Vagina (tissue), 2 donors: ENCODE measurements around the gene DOC2B.
"Not testable (repeated sequence)": the region's sequence is repeated elsewhere in the genome, so short reads cannot be mapped to it uniquely, and the experiment has no call there.

Source experiments
- CTCF ChIP-seq, 3 experiments: fragments of 450-650 bp in 2 of 3; fragments of 200-600 bp in 1 of 3; sonication (generic) in 1 of 3; IDR thresholded peaks; one replicate each; pipeline ENCODE4 v1.5.1; 2017 to 2019; ENCODE audit warnings: antibody characterized with exemption in 3 of 3, mild to moderate bottlenecking in 2 of 3, moderate library complexity in 2 of 3
- POLR2A ChIP-seq, 2 donors: fragments of 450-650 bp; IDR thresholded peaks; one replicate each; pipeline ENCODE4 v1.6.1; 2017; ENCODE audit warnings: antibody characterized with exemption in 2 of 2, mild to moderate bottlenecking in 2 of 2, moderate library complexity in 2 of 2
- POLR2AphosphoS5 ChIP-seq, 2 donors: sonication (generic); formaldehyde crosslinking; IDR thresholded peaks; one replicate each; pipeline ENCODE4 v1.9.0; 2017; ENCODE audit warnings: antibody characterized with exemption in 2 of 2, mild to moderate bottlenecking in 2 of 2, low read depth in 1 of 2; ENCODE audit not compliant: insufficient read depth in 1 of 2

GRCh38 chr17:137166-137807, 44.2 kb downstream of the DOC2B start, which contains the start of gene SCGB1C2:
- TF ChIP-seq CTCF (IDR thresholded peaks at IDR 0.05); POLR2A (IDR thresholded peaks at IDR 0.05); POLR2AphosphoS5 (IDR thresholded peaks at IDR 0.05; ENCODE audit: insufficient read depth in 1 of 2, low read depth in 1 of 2): not testable (repeated sequence)
